ENCODE measurements around the gene NUP62.

Gene NUP62

DNA sequence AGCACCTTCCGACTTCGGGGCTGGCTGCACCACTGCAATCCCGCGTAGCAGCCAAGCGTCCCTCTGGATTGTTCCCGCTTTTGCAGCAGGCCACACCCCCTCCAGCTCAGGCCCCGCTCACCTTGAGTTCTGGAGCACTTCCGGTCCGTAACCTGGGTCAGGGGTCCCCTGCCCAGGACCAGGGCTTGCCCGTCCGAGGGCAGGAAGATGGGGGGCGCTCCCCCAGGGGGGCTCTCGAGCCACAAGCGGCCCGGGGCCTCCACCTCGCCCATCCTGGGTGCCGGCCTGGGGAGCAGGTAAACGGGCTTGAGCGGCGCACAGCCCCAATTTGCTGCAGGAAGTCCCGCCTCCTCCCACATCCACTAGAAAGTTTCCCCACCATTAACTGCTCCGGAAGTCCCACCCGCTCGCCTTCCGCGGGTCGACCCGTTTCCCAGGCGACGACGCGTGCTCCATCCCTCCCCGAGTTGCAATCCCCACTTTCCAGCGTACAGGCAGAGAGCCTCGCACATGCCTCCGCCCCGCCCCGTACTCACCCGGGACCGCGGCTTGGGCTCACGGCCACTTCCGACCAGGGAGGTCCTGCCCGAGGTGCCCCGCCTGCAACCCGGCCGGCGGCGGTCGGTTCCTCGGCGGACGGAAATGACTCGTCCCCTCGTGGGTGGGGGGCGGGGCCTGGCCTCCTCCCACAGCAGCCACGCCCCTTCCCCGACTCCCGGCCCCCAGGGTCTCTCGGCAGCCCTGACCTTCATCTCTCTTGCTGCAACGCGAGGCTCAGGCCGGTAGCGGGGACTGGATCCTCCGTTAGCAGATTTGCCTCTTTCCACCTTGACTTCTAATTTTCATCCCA, 62.1 kb downstream of the NUP62 start, which contains the start of gene PNKP:
Gene PNKP, minus strand, starts transcription at position 644 of the 850 bp plus-strand sequence. Its CDS starts 372 bp downstream, at position 272.
- peak; percentile 85 for DNase-seq (ENCODE audit: low spot score)

DNA sequence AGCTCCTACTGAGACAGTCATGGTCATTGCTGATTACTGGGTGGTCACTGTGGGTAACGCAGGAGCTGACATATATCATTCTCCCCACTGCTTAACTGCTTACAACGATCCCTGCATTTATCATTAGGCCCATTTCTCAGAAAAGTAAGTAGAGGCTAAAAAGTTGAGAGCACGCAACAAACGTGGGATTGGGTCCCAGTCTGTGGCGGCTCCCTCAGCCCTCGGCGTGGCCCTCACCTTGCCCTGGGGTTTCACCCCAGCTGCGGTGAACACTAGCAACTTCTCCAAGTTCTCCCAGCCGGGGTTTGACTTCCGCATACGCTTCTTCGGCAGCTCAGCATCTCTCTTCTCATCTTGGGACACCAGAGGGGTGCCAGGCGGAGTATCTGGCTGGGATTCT, 64.4 kb downstream of the NUP62 start:
- DNase-seq (ENCODE audit: low spot score): no peak

DNA sequence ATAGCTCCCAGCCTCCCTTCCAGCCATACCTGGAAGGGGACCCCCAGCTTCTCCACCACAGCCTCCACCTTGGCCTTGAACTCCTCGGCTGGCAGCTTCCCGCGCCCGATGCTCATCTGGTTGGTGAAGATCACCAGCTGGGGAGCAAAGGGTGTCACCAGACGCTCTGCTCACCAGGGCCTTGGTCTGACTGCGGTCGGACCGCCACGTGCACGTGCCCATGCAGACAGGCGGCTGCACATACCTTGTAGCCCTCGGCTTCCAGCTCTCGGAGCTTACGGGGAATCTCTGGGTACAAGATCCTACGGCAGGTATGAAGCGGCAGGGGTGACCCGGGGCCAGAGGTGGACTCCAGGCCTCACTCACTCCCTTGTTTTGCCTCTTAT, 65.4 kb downstream of the NUP62 start:
- DNase-seq (ENCODE audit: low spot score): no peak

DNA sequence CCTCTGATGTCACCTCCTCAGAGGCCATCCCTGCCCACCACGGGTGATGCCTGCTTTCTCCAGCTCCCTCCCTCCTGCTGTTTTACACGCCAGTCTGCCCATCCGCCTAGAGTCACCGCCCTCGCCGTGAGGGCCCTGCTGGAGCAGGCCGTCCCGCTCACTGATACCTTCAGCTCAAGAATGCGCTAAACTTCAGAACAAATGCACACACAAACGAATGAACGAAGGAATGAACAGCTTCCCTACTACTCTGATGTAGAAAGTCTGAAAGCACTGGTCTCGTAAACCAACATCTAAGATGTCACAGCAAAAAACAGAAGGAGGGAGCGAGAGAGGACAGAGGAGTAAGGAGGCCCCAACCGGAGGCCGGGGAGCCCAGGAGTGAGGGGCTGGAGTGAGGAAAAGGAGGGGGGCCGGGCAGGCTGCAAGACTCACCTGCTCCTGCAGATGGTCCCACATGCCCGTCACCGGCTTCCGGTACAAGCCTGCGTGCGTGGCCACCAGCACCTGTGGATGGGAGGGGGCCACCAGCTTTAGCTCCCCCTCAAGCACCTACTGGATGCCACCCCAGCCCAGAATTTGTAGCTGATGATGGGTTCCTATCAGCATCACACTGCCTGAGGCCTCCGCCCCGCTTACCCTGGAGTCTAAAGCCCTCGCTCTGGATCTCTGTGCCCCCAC, 65.9 kb downstream of the NUP62 start:
- DNase-seq (ENCODE audit: low spot score): no peak

DNA sequence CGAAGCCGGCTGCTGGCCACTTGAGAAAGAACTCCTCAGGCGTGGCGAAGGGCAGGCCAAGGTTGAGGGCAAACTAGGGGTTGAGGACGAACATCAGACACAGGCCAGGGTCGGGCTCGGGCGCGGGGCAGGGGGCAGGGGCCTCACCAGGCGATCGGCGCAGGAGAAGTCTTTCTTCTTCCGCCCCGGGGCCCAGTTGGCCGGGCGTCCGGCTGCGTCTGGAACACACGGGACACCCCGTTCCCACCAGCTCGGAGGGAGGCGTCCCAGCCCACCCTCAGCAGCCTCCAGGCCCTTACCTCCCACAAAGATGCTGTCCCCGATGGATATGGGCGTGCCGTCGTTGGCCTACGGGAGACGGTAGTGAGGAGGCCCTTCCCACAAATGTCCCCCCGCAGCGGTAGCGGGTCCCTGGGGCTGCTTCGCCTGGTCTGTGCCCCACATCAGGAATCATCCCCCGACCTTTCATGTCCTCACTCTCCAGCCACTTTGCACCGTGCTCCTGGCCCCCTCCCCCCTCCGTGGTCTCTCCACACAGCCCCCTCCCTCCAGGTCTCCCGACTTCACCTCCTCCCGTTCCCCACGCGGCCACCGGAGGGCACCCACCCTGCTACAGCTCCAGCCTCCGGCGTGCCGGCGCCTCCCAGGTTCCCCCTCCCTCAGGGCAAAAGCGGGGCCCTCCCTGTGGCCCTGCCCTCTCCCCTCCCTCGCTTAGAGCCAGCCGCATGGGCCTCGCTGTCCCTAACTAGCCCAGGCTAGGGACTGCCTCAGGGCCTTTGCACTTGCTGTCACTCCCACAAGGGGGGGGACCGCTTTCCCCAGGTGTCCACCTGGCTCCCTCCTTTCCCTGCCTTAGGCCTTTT, 66.7 kb downstream of the NUP62 start:
- no peak for DNase-seq (ENCODE audit: low spot score)

DNA sequence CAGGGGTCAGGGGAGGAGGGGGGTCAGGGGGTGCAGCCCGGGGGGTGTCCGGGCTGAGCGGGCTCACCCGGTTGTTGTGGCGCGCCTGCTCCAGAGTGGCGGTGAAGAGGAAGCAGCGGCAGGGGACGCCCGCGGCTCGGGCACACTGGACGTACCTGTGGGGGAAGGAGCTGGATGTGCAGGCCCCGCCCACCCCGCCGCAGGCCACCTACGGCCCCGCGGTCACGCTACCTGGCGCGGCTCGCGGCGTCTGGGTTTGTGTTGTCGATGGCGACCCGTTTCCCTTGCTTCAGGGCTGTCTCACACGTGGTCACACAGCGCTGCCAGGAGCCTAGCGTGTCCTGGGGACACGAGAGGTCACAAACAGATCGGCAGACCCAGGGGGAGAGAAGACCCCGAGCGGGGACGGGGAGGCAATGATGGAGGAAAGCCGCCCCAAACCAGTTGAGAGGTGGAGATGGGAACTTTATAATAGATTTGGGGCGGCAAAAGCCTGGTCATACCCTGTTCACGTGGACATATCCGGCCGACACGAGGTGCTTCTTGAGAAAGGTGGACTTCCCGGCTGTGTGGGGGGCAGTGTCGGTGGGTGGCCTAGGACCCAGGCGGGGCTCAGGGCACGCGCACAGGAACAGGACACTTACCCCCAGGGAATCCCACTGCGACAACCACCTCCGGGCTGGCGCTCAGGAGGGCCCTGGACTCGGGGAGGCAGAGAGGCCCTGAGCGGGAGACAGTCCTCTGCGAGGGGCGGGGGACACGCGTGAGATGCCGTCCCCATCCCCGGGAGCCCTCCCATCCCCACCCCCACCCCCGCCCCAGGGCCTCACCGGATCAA, 67.5 kb downstream of the NUP62 start:
- DNase-seq (ENCODE audit: low spot score): no peak

DNA sequence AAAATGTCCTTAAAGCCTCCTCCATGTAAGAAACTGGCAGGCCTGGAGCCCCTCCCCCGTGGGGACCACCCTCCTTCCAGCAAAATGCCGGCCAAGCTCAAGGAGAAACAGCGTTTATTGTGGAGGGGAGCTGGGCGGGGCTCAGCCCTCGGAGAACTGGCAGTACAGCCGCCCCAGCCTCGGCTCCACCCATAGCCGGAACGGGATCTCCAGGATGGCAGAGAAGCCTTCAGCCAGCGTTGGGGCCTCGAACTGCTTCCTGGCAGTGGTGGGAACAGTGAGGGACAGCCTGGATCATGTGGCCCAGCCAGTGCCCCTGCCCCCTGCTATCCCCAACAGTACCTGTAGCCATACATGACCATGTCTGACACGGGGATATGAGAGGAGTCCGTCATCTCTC, 68.2 kb downstream of the NUP62 start:
- DNase-seq (ENCODE audit: low spot score): no peak

DNA sequence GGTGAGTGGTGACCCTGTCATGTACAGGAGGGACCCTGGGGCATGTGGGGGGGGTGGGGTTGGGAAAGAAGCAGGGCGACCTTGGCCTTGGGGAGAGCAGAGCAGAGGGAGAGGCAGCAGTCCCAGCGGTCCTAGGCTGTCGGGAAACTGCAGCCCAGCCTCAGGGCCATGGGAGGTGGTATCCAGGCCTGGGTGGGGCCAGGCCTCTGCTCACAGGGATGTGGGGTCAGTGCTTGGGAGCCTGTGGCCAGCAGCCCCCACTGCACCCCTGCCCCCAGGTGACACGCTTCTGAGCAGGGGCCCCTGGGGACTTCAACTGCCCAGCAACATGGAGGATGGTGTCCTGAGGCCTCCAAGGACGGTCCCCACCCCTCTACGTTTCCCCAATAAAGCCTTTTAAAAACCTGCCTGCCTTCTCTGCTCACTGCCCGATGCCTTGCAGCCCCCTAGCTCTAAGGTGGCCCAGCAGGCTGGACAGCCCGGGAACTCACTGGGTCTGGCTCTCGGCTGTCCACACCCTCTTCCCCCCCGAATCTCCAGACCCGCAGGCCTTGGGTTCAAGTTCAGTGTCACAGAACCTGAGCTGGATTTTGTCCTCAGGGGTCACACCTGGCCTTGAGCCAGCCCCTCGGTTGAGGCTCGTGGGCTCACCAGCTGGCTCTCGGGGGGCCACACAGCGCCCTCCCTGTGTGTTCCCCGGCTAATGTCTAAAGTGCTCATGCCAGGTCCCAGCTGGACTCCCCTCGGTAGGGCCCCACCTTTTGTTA, 68.8 kb downstream of the NUP62 start:
- no peak for DNase-seq (ENCODE audit: low spot score)

DNA sequence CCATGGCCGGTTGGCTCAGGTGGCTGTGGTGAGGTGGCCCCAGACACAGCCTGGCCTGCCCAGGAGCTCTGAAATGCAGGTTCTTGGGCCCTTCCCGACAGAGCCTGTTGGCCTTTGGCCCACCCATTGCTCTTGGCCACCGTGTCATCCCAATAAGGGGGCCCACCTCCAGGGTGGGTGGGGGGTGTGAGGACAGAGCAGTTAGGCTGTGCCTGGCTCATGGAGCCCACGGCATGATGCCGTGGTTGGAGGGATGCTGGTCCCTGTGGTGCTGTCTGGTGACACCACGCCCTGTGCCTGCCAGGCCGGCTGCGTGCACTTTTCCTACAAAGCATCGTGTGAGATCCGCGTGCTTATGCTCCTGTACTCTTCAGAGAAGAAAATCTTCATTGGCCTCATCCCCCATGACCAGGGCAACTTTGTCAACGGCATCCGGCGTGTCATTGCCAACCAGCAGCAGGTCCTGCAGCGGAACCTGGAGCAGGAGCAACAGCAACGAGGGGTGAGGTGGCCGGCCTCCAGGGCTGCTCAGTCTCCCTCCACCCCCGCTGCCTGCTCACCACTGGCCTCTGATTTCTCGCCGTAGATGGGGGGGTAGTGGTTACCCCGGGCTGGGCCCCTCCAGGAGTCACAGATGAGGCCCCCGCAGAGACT, 69.5 kb downstream of the NUP62 start:
- DNase-seq (ENCODE audit: low spot score): no peak

DNA sequence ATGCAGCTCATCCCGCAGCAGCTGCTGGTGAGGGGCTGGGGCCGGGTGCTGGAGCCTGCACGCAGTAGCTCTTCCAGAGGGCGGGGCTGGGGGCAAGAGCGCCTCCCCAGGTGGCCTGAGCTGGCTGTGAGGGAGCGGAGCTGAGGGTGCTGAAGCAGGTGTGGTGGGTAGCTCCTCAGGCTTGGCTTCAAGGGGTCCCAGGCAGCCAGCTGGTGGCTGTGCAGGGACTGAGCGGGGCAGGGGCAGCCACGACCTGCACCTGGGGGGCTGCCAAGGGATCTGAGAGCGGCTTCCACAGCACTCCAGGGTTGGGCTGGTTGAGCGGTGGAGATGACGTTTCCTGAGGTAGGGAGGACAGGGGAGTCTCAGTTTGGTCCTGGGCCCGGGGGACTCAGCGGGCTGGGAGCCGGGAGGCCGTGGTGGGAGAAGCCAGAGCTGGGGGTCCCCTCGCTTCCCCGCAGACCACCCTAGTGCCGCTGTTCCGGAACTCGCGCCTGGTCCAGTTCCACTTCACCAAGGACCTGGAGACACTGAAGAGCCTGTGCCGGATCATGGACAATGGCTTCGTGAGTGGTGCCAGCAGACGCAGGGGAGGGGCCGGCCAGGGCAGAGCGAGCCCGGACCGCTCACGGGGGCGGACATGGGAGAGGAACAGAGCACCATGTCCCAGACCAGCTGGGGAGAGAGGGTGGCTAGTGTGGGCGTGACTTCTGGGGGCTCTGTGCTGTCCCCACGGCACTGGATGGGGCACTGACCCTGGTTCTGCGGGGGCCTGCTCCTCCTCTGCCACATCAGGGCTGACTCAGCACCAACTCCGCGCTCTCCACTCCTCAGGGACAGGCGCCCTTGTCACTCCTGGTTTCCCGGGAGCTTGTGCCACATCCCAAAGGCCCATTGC, 71.0 kb downstream of the NUP62 start:
- no peak for DNase-seq (ENCODE audit: low spot score)

DNA sequence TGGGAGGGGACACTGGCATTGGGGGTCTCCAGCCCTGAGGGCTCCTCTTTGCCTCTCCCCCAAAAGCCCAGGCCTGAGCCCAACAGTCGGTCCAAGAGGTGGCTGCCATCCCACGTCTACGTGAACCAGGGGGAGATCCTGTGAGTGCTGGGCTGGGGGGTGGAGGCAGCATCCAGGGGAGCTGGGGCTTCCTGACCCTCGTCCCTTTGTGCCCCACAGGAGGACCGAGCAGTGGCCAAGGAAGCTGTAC, 71.5 kb downstream of the NUP62 start:
- no peak for DNase-seq (ENCODE audit: low spot score)

DNA sequence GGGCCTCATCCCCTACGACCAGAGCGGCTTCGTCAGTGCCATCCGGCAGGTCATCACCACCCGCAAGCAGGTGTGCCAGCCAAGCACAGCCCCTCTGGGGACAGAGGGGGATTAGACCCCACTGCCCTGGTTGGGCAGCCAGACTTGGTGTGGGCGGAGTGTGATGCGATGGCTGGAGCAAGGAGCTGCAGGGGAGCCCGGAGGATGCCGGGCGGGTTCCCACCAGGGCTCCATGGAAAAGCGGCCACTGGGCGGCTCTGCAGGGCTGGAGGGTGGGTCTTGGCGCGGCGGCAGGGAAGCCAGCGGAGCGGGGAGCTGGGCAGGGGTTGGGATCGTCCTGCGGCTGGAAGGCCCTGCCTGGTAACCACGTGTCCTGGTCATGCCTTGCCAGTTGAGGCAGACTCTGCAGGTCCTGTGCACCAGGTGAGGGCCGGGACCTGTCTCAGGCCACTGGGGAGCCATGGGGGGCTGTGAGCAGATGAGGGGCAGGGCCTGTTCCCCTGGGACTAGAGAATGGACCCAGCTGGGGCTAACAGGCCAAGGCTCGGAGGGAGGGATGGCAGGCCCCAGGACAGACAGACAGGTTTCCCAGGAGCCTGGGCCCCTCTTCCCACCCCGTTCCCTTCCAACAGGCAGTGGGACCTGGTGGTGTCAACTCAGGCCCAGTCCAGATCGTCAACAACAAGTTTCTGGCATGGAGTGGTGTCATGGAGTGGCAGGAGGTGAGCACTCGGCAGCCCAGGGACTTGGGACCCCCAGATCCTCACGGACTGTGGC, 72.1 kb downstream of the NUP62 start:
- DNase-seq (ENCODE audit: low spot score): no peak
